Spinal cord (tissue), 10 donors: ENCODE measurements around the gene NUP62. TPM values are rescaled to one million over a fixed set of nuclear protein-coding genes. Genes with fewer than 3 reads are reported as not detected.
A peak's percentile ranks its signal among the peaks of the same experiment; 100 is the strongest.

Experiments used
- DNase-seq, 6 donors: peaks; one replicate each; pipeline versions ENCODE4 v3.0.0 to v3.0.0-alpha.2; 2013 to 2015; ENCODE audit warnings: low spot score in 6 of 6, low read depth in 4 of 6
- H3K27ac ChIP-seq: one replicate; pipeline ENCODE4 v1.5.1; 2013; ENCODE audit warnings: low read depth, low read length, control low read depth
- H3K27me3 ChIP-seq: one replicate; pipeline ENCODE4 v1.6.1; 2013; ENCODE audit warnings: low read length; ENCODE audit not compliant: control insufficient read depth, insufficient read depth
- H3K36me3 ChIP-seq: one replicate; pipeline ENCODE4 v1.6.1; 2013; ENCODE audit warnings: low read length; ENCODE audit not compliant: control insufficient read depth, insufficient read depth
- H3K4me1 ChIP-seq: one replicate; pipeline ENCODE4 v1.6.1; 2013; ENCODE audit warnings: low read length; ENCODE audit not compliant: control insufficient read depth, insufficient read depth
- H3K4me3 ChIP-seq: one replicate; pipeline ENCODE4 v1.5.1; 2013; ENCODE audit warnings: low read depth, low read length, control low read depth
- H3K9me3 ChIP-seq: one replicate; pipeline ENCODE4 v1.6.1; 2013; ENCODE audit warnings: low read length; ENCODE audit not compliant: control insufficient read depth, insufficient read depth
- WGBS: methylation state at CpG from one replicate; pipeline ENCODE4 v1.1.5; 2013; ENCODE audit warnings: missing lambda C conversion rate; ENCODE audit not compliant: insufficient coverage; 5-methylcytosine and 5-hydroxymethylcytosine counted together
- polyA plus RNA-seq, 2 donors: library from polyadenylated mRNA; unstranded; fragments of 120-200 nt; gene quantifications; one replicate each; pipeline ENCODE4 v1.2.1, GENCODE V29; 2013; ENCODE audit not compliant: insufficient read length in 2 of 2
- total RNA-seq, 2 donors: library from RNA; depleted of rRNA in 1 of 2; stranded (reverse); fragments of 120-200 nt in 1 of 2; fragments of >200 nt in 1 of 2; gene quantifications; one replicate each; pipeline versions ENCODE4 v1.2.3 to v1.2.4, GENCODE V29; 2013 to 2014
- donor health status: healthy.

NUP62 gene
- total and polyA plus RNA-seq, 4 donors = 16.9 to 51.3 (median 44.7) TPM

- 46% methylated on average over 12 of the region's 12 CpGs for WGBS
- no peak overlapping the region for H3K4me3 ChIP-seq
- no peaks in the 10 kb centered on the region for H3K36me3 ChIP-seq
- peak in 2 of 6 donors; percentile 9 to 43 for DNase-seq
- H3K9me3 ChIP-seq = no peaks in the 10 kb centered on the region
- H3K27ac ChIP-seq = peak overlapping the region; percentile 52
- H3K27me3 ChIP-seq = no peaks in the 10 kb centered on the region
- peaks cover 17% of the 10 kb centered on the region for H3K4me1 ChIP-seq
Measured at GRCh38 chr19:49954092-49954829, 25.0 kb upstream of the NUP62 start.

GRCh38 chr19:49953416-49953815 lies 24.1 kb upstream of the NUP62 start:
- DNase-seq = no peak
- Histone ChIP-seq H3K4me1 (peaks cover 17% of the 10 kb centered on the region), H3K36me3 (no peaks in the 10 kb centered on the region), H3K9me3 (no peaks in the 10 kb centered on the region), H3K27me3 (no peaks in the 10 kb centered on the region), H3K4me3 (no peak overlapping the region), H3K27ac (peak overlapping the region; percentile 27)
- 59% methylated on average over 2 of the region's 7 CpGs for WGBS

GRCh38 chr19:49952906-49953305 lies 23.6 kb upstream of the NUP62 start:
- Histone ChIP-seq H3K27me3 (no peaks in the 10 kb centered on the region), H3K27ac (peak overlapping the region; percentile 27), H3K4me3 (no peak overlapping the region), H3K9me3 (no peaks in the 10 kb centered on the region), H3K4me1 (peaks cover 17% of the 10 kb centered on the region), H3K36me3 (no peaks in the 10 kb centered on the region)
- WGBS = 72% methylated on average over 13 of the region's 13 CpGs
- DNase-seq = no peak

GRCh38 chr19:49952479-49952836 lies 23.2 kb upstream of the NUP62 start:
- Histone ChIP-seq H3K9me3 (no peaks in the 10 kb centered on the region), H3K4me1 (peaks cover 17% of the 10 kb centered on the region), H3K27ac (no peak overlapping the region), H3K4me3 (no peak overlapping the region), H3K27me3 (no peaks in the 10 kb centered on the region), H3K36me3 (no peaks in the 10 kb centered on the region)
- no peak for DNase-seq

- Histone ChIP-seq H3K9me3 (no peaks in the 10 kb centered on the region), H3K4me3 (no peak overlapping the region), H3K27me3 (no peaks in the 10 kb centered on the region), H3K4me1 (peaks cover 17% of the 10 kb centered on the region), H3K36me3 (no peaks in the 10 kb centered on the region), H3K27ac (no peak overlapping the region)
- 86% methylated on average over 8 of the region's 9 CpGs for WGBS
- no peak for DNase-seq
Measured at GRCh38 chr19:49951806-49952478, 22.6 kb upstream of the NUP62 start.

- H3K4me1 ChIP-seq = peaks cover 17% of the 10 kb centered on the region
- H3K9me3 ChIP-seq = no peaks in the 10 kb centered on the region
- 82% methylated on average over 13 of the region's 13 CpGs for WGBS
- no peaks in the 10 kb centered on the region for H3K27me3 ChIP-seq
- no peak overlapping the region for H3K4me3 ChIP-seq
- H3K36me3 ChIP-seq = no peaks in the 10 kb centered on the region
- H3K27ac ChIP-seq = no peak overlapping the region
- no peak for DNase-seq
Measured at GRCh38 chr19:49950956-49951526, 21.7 kb upstream of the NUP62 start.

GRCh38 chr19:49950590-49950948 lies 21.3 kb upstream of the NUP62 start:
- no peaks in the 10 kb centered on the region for H3K27me3 ChIP-seq
- H3K9me3 ChIP-seq = no peaks in the 10 kb centered on the region
- 81% methylated on average over 2 of the region's 5 CpGs for WGBS
- DNase-seq = no peak
- H3K4me3 ChIP-seq = no peak overlapping the region
- H3K36me3 ChIP-seq = no peaks in the 10 kb centered on the region
- H3K27ac ChIP-seq = no peak overlapping the region
- H3K4me1 ChIP-seq = peaks cover 17% of the 10 kb centered on the region

GRCh38 chr19:49949742-49950589 lies 20.7 kb upstream of the NUP62 start:
- no peak for DNase-seq
- Histone ChIP-seq H3K27ac (no peak overlapping the region), H3K27me3 (no peaks in the 10 kb centered on the region), H3K36me3 (no peaks in the 10 kb centered on the region), H3K4me1 (peaks cover 12% of the 10 kb centered on the region), H3K9me3 (no peaks in the 10 kb centered on the region), H3K4me3 (no peak overlapping the region)
- WGBS = 17% methylated on average over 5 of the region's 11 CpGs

- DNase-seq = no peak
- no peak overlapping the region for H3K27ac ChIP-seq
- 88% methylated on average over 7 of the region's 8 CpGs for WGBS
Measured at GRCh38 chr19:49946415-49946814, 17.1 kb upstream of the NUP62 start.

More at GRCh38 chr19:49946415-49946814, 17.1 kb upstream of the NUP62 start:
- no peaks in the 10 kb centered on the region for H3K9me3 ChIP-seq
- no peaks in the 10 kb centered on the region for H3K4me1 ChIP-seq
- no peak overlapping the region for H3K4me3 ChIP-seq
- no peaks in the 10 kb centered on the region for H3K36me3 ChIP-seq
- no peaks in the 10 kb centered on the region for H3K27me3 ChIP-seq
